ENCODE results near the gene ARPC3.
"Not testable (repeated sequence)": the region's sequence is repeated elsewhere in the genome, so short reads cannot be mapped to it uniquely, and the experiment has no call there.

The ARPC3 gene

GRCh38 chr12:110436231-110436630 is 13.9 kb downstream of the ARPC3 start:
- DNase-seq (ENCODE audit: low spot score), result no peak

GRCh38 chr12:110431957-110432587 is 18.1 kb downstream of the ARPC3 start:
- Mint-ChIP-seq H3K27me3 (ENCODE audit: low read depth) (no peaks in the 10 kb centered on the region), H3K27ac (no peak overlapping the region), H3K4me3 (no peak overlapping the region), H3K36me3 (ENCODE audit: low read depth) (peaks cover 25% of the 10 kb centered on the region), H3K9me3 (no peaks in the 10 kb centered on the region), H3K4me1 (ENCODE audit: low read depth) (peaks cover 7% of the 10 kb centered on the region)
- DNase-seq (ENCODE audit: low spot score), result peak; percentile 23

More at GRCh38 chr12:110436231-110436630, 13.9 kb downstream of the ARPC3 start:
- Mint-ChIP-seq H3K27ac (no peak overlapping the region), H3K27me3 (ENCODE audit: low read depth) (no peaks in the 10 kb centered on the region), H3K9me3 (no peaks in the 10 kb centered on the region), H3K4me1 (ENCODE audit: low read depth) (peaks cover 2% of the 10 kb centered on the region), H3K4me3 (no peak overlapping the region), H3K36me3 (ENCODE audit: low read depth) (peaks cover 47% of the 10 kb centered on the region)

DNA sequence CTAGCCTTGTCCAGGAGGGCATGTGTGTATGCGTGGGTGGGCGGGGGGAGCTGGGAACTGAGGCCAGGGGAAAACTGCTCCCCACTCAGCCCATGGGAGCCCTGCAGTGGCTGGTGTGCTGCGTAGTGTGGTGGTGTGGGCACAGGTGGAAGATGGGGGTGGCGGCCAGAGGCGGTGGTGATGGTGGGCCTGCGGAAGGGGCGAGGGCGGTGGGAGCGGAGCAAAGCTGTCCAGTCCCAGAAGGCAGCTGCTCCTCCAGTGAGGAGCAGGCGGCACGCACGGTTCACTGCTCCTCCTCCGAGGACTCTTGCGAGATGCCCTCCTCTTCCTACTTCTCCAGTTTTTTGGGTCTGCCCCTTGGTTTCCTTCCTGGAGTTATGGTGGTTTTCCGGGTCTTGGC is 20.5 kb downstream of the ARPC3 start:
- DNase-seq (ENCODE audit: low spot score); H3K27ac Mint-ChIP-seq; H3K9me3 Mint-ChIP-seq; H3K4me3 Mint-ChIP-seq; H3K36me3 Mint-ChIP-seq (ENCODE audit: low read depth); H3K4me1 Mint-ChIP-seq (ENCODE audit: low read depth); H3K27me3 Mint-ChIP-seq (ENCODE audit: low read depth): not testable (repeated sequence)

DNA sequence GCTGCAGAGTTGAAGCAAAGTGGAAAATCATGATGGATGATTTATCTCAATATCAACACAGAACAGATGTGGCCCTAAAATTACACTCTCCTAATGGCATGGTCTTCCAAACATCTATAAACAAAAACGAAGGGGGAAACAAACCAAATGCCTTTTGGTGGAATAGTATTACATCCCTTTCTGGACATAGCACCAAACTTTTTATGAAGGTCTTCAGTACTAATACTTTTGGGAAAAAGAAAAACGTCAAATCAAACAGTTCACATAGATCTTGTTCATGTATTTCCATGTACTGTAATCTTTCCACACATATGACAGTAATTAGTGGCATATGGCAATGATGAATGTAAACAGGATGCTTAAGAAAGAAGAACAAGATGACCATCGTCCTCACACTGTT is 23.7 kb downstream of the ARPC3 start:
- Mint-ChIP-seq H3K9me3 (no peaks in the 10 kb centered on the region), H3K27ac (no peak overlapping the region)

GRCh38 chr12:110424237-110424636 is 25.9 kb downstream of the ARPC3 start:
- Mint-ChIP-seq H3K27me3 (ENCODE audit: low read depth) (peaks cover 25% of the 10 kb centered on the region), H3K4me3 (no peak overlapping the region), H3K4me1 (ENCODE audit: low read depth) (no peaks in the 10 kb centered on the region), H3K9me3 (no peaks in the 10 kb centered on the region), H3K36me3 (ENCODE audit: low read depth) (no peaks in the 10 kb centered on the region), H3K27ac (no peak overlapping the region)
- no peak for DNase-seq (ENCODE audit: low spot score)

More for the DNA sequence above, 23.7 kb downstream of the ARPC3 start:
- Mint-ChIP-seq H3K4me3 (no peak overlapping the region), H3K4me1 (ENCODE audit: low read depth) (peaks cover 6% of the 10 kb centered on the region), H3K27me3 (ENCODE audit: low read depth) (peaks cover 20% of the 10 kb centered on the region), H3K36me3 (ENCODE audit: low read depth) (no peaks in the 10 kb centered on the region)
- DNase-seq (ENCODE audit: low spot score), result no peak

DNA sequence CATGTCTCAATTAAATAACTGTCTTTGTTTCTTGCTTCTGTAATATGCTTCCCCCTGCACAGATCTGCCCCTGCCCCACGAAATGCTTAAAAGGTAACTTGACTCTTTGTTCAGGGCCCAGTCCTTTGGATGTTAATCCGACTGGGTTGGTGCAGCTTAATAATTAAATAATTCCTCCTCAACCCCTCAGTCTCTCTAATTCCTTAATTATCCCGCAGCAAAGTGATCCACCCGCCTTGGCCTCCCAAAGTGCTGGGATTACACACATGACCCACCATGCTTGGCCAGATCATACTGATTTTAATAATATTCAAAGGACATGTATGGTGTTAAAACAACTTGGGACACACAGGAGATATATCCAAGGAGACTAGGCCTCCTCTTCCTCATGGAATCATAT is 28.4 kb downstream of the ARPC3 start:
- no peak for DNase-seq (ENCODE audit: low spot score)
- Mint-ChIP-seq H3K36me3 (ENCODE audit: low read depth) (no peaks in the 10 kb centered on the region), H3K27ac (no peak overlapping the region), H3K4me3 (no peak overlapping the region), H3K4me1 (ENCODE audit: low read depth) (no peaks in the 10 kb centered on the region), H3K9me3 (no peaks in the 10 kb centered on the region), H3K27me3 (ENCODE audit: low read depth) (peaks cover 28% of the 10 kb centered on the region)

DNA sequence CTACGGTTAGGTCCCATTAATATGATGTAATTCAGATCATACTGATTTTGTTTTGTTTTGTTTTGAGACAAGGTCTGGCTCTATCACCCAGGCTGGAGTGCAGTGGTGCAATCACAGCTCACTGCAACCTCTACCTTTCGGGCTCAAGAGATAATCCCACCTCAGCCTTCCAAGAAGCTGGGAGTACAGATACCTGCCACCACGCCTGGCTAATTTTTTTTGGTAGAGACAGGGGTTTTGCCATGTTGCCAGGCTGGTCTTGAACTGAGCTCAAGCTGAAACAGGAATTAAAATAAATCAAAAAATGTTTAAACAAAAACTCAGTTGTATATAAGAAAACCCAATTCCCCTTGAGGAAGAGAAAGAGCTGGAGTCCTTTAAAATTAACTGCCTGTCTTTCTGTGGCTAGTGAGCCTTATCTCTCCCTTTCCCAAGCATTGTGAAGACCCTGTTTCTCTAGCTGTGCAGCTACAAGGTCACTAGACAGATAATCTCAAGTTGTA is 28.9 kb downstream of the ARPC3 start:
- Mint-ChIP-seq H3K4me1 (ENCODE audit: low read depth) (no peaks in the 10 kb centered on the region), H3K9me3 (no peaks in the 10 kb centered on the region), H3K27me3 (ENCODE audit: low read depth) (peaks cover 28% of the 10 kb centered on the region), H3K36me3 (ENCODE audit: low read depth) (no peaks in the 10 kb centered on the region), H3K4me3 (no peak overlapping the region), H3K27ac (no peak overlapping the region)
- DNase-seq (ENCODE audit: low spot score), result no peak

- not testable (repeated sequence) for DNase-seq (ENCODE audit: low spot score); H3K9me3 Mint-ChIP-seq; H3K27ac Mint-ChIP-seq; H3K4me1 Mint-ChIP-seq (ENCODE audit: low read depth); H3K4me3 Mint-ChIP-seq; H3K36me3 Mint-ChIP-seq (ENCODE audit: low read depth)
- peaks cover 28% of the 10 kb centered on the region for H3K27me3 Mint-ChIP-seq (ENCODE audit: low read depth)
Observed at GRCh38 chr12:110420644-110421043, 29.5 kb downstream of the ARPC3 start.

DNA sequence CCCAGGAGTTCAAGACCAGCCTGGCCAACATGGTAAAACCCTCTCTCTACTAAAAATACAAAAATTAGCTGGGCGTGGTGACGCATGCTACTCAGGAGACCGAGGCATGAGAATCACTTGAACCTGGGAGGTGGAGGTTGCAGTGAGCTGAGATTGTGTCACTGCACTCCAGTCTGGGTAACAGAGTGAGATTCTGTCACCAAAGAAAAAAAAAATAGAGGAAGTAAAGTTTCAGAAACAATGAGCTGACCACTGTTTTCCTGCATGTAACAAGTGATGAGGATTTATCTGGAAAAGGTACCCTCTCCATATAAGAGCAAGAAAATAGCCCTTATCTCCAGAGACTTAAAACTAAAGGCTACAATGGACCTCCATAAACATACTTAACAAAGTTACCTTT is 33.0 kb downstream of the ARPC3 start:
- peaks cover 18% of the 10 kb centered on the region for H3K27me3 Mint-ChIP-seq (ENCODE audit: low read depth)
- H3K36me3 Mint-ChIP-seq (ENCODE audit: low read depth); H3K9me3 Mint-ChIP-seq; H3K4me1 Mint-ChIP-seq (ENCODE audit: low read depth); H3K4me3 Mint-ChIP-seq; H3K27ac Mint-ChIP-seq; DNase-seq (ENCODE audit: low spot score): not testable (repeated sequence)

GRCh38 chr12:110410086-110410485 is 40.1 kb downstream of the ARPC3 start:
- not testable (repeated sequence) for H3K4me3 Mint-ChIP-seq

GRCh38 chr12:110405126-110405662 is 44.9 kb downstream of the ARPC3 start:
- H3K9me3 Mint-ChIP-seq; H3K27me3 Mint-ChIP-seq (ENCODE audit: low read depth); DNase-seq (ENCODE audit: low spot score); H3K4me3 Mint-ChIP-seq; H3K27ac Mint-ChIP-seq: not testable (repeated sequence)
- Mint-ChIP-seq H3K4me1 (ENCODE audit: low read depth) (peaks cover 19% of the 10 kb centered on the region), H3K36me3 (ENCODE audit: low read depth) (peaks cover 17% of the 10 kb centered on the region)

More at GRCh38 chr12:110410086-110410485, 40.1 kb downstream of the ARPC3 start:
- H3K36me3 Mint-ChIP-seq (ENCODE audit: low read depth); H3K27ac Mint-ChIP-seq; DNase-seq (ENCODE audit: low spot score); H3K9me3 Mint-ChIP-seq; H3K4me1 Mint-ChIP-seq (ENCODE audit: low read depth): not testable (repeated sequence)
- H3K27me3 Mint-ChIP-seq (ENCODE audit: low read depth), result peaks cover 14% of the 10 kb centered on the region

- DNase-seq (ENCODE audit: low spot score), result peak; percentile 72
- peaks cover 22% of the 10 kb centered on the region for H3K36me3 Mint-ChIP-seq (ENCODE audit: low read depth)
- no peaks in the 10 kb centered on the region for H3K27me3 Mint-ChIP-seq (ENCODE audit: low read depth)
- peak overlapping the region; percentile 98 for H3K27ac Mint-ChIP-seq
- H3K4me3 Mint-ChIP-seq, result peak overlapping the region; percentile 99
- H3K9me3 Mint-ChIP-seq, result no peaks in the 10 kb centered on the region
- peaks cover 19% of the 10 kb centered on the region for H3K4me1 Mint-ChIP-seq (ENCODE audit: low read depth)
Observed at GRCh38 chr12:110403976-110404682, 46.0 kb downstream of the ARPC3 start.

- Mint-ChIP-seq H3K36me3 (ENCODE audit: low read depth) (peaks cover 22% of the 10 kb centered on the region), H3K9me3 (no peaks in the 10 kb centered on the region), H3K27me3 (ENCODE audit: low read depth) (no peaks in the 10 kb centered on the region), H3K27ac (peak within 1 kb of the TSS; percentile 98), H3K4me3 (peak within 1 kb of the TSS; percentile 99), H3K4me1 (ENCODE audit: low read depth) (peaks cover 19% of the 10 kb centered on the region)
- peak; percentile 82 for DNase-seq (ENCODE audit: low spot score)
Observed at GRCh38 chr12:110403146-110403975, 46.8 kb downstream of the ARPC3 start, which contains the start of gene ANAPC7. ANAPC7 (minus strand) TSS chr12:110403708; CDS start chr12:110403627, 81 bp downstream.

Data from T-helper 2 cell treated with Interferon-gamma antibody and Interleukin-4, amounts not matched to agents 5 μg/mL and 100 μg/mL, for 36 hours (primary cell).